Daoy (cell line): ENCODE data around the gene CLDN1. TPM values are rescaled to one million over a fixed set of nuclear protein-coding genes. Genes with fewer than 3 reads are reported as not detected.

Experiments
- DNase-seq: peaks from one replicate; pipeline ENCODE4 v3.0.0-alpha.2; 2015; ENCODE audit warnings: low read depth
- total RNA-seq: library from RNA; depleted of rRNA; stranded (reverse); fragments of >200 nt; shearing (Covaris generic); gene quantifications from 2 replicates; pipeline ENCODE4 v1.2.3, GENCODE V29; 2014

CLDN1 gene
- total RNA-seq, 1 experiment from 2014 or later: 7.3 TPM

GRCh38 chr3:190330936-190331734 lies 8.9 kb upstream of the CLDN1 start:
- no peak for DNase-seq

GRCh38 chr3:190326930-190327329 lies 4.7 kb upstream of the CLDN1 start:
- DNase-seq: no peak

GRCh38 chr3:190326361-190326760 lies 4.1 kb upstream of the CLDN1 start:
- DNase-seq: no peak

- no peak for DNase-seq
These were observed 3.7 kb upstream of the CLDN1 start for GRCh38 chr3:190325923-190326322.

- DNase-seq: no peak
These were observed 990 bp upstream of the CLDN1 start for GRCh38 chr3:190323246-190323626.

GRCh38 chr3:190322604-190323245 lies 479 bp upstream of the CLDN1 start:
- DNase-seq: no peak

GRCh38 chr3:190320594-190321362 lies 1.5 kb downstream of the CLDN1 start:
- DNase-seq: no peak

- DNase-seq: no peak
These were observed 2.6 kb downstream of the CLDN1 start for GRCh38 chr3:190319660-190320059.

- DNase-seq: no peak
These were observed 3.6 kb downstream of the CLDN1 start for GRCh38 chr3:190318666-190319065.

GRCh38 chr3:190314741-190315140 lies 7.5 kb downstream of the CLDN1 start:
- no peak for DNase-seq

GRCh38 chr3:190309414-190309813 lies 12.8 kb downstream of the CLDN1 start:
- no peak for DNase-seq

GRCh38 chr3:190308154-190308553 lies 14.1 kb downstream of the CLDN1 start:
- DNase-seq: no peak

GRCh38 chr3:190307164-190307545 lies 15.1 kb downstream of the CLDN1 start:
- no peak for DNase-seq

GRCh38 chr3:190306513-190307163 lies 15.6 kb downstream of the CLDN1 start:
- DNase-seq: no peak

- DNase-seq: no peak
These were observed 16.2 kb downstream of the CLDN1 start for GRCh38 chr3:190306026-190306425.

- no peak for DNase-seq
These were observed 16.8 kb downstream of the CLDN1 start for GRCh38 chr3:190305406-190305805.

GRCh38 chr3:190303884-190304283 lies 18.4 kb downstream of the CLDN1 start:
- DNase-seq: no peak

GRCh38 chr3:190302212-190302867 lies 19.9 kb downstream of the CLDN1 start:
- DNase-seq: no peak

GRCh38 chr3:190301591-190301990 lies 20.7 kb downstream of the CLDN1 start:
- no peak for DNase-seq

GRCh38 chr3:190299969-190300368 lies 22.3 kb downstream of the CLDN1 start:
- no peak for DNase-seq

GRCh38 chr3:190294030-190294429 lies 28.2 kb downstream of the CLDN1 start:
- DNase-seq: no peak

GRCh38 chr3:190293621-190294020 lies 28.6 kb downstream of the CLDN1 start:
- DNase-seq: no peak
